Dedifferentiated amniotic fluid mesenchymal stem cell (primary cell): Measurements from ENCODE around the gene HMGA1.
"Not testable (repeated sequence)": the region's sequence is repeated elsewhere in the genome, so short reads cannot be mapped to it uniquely, and the experiment has no call there.

Source experiments
- DNase-seq: peaks from one replicate; pipeline ENCODE4 v3.0.0-alpha.2; 2016; ENCODE audit errors: extremely low spot score

Gene HMGA1

GRCh38 chr6:34240329-34241248 is 3.9 kb downstream of the HMGA1 start:
- no peak for DNase-seq

- DNase-seq: no peak
Measured at GRCh38 chr6:34241351-34242215, 4.9 kb downstream of the HMGA1 start.

- DNase-seq: no peak
Measured at GRCh38 chr6:34242252-34243130, 5.8 kb downstream of the HMGA1 start.

- DNase-seq: no peak
Measured at GRCh38 chr6:34243131-34243771, 6.6 kb downstream of the HMGA1 start.

- peak; percentile 81 for DNase-seq
Measured at GRCh38 chr6:34243901-34244884, 7.5 kb downstream of the HMGA1 start.

- DNase-seq: not testable (repeated sequence)
Measured at GRCh38 chr6:34245032-34245760, 8.5 kb downstream of the HMGA1 start.

GRCh38 chr6:34245761-34246140 is 9.1 kb downstream of the HMGA1 start:
- DNase-seq: not testable (repeated sequence)

- DNase-seq: no peak
Measured at GRCh38 chr6:34246249-34246562, 9.5 kb downstream of the HMGA1 start.

GRCh38 chr6:34246563-34247391 is 10.1 kb downstream of the HMGA1 start:
- no peak for DNase-seq

GRCh38 chr6:34247481-34248197 is 11.0 kb downstream of the HMGA1 start:
- DNase-seq: no peak

- DNase-seq: no peak
Measured at GRCh38 chr6:34248198-34248726, 11.6 kb downstream of the HMGA1 start.

- peak; percentile 89 for DNase-seq
Measured at GRCh38 chr6:34248727-34249468, 12.2 kb downstream of the HMGA1 start, which contains the start of gene SMIM29. Gene SMIM29 (minus strand): TSS chr6:34249006. CDS start chr6:34247791, 1,215 bp downstream.

GRCh38 chr6:34249469-34250261 is 13.0 kb downstream of the HMGA1 start:
- no peak for DNase-seq

- not testable (repeated sequence) for DNase-seq
Measured at GRCh38 chr6:34252395-34252794, 15.7 kb downstream of the HMGA1 start.

GRCh38 chr6:34259529-34260069 is 22.9 kb downstream of the HMGA1 start:
- DNase-seq: no peak
